Right lobe of liver (tissue), 6 donors: ENCODE data around the gene PHAF1. TPM values are rescaled to one million over a fixed set of nuclear protein-coding genes. Genes with fewer than 3 reads are reported as not detected.

ENCODE experiments used
- ATAC-seq, 4 donors: fragments of 200-7000 bp; cut with Tn5 transposase; one replicate each; pipeline ENCODE4 v1.9.1; 2020; ENCODE audit warnings: mild to moderate bottlenecking in 4 of 4, moderate library complexity in 4 of 4
- DNase-seq, 3 donors: peaks; one replicate each; pipeline ENCODE4 v3.0.0-alpha.2; 2020
- H3K27ac ChIP-seq, 3 donors: fragments of 200-600 bp; one replicate each; pipeline ENCODE4 v1.8.0; 2022
- H3K27me3 ChIP-seq, 2 donors: fragments of 200-600 bp; one replicate each; pipeline ENCODE4 v1.8.0; 2022
- H3K36me3 ChIP-seq, 4 donors: fragments of 200-600 bp; sonication (generic) in 1 of 4; one replicate each; pipeline versions ENCODE4 v1.5.1 to v1.8.0; 2017 to 2022; ENCODE audit warnings: control low read depth in 1 of 4
- H3K4me1 ChIP-seq, 4 donors: fragments of 200-600 bp; sonication (generic) in 1 of 4; one replicate each; pipeline versions ENCODE4 v1.5.1 to v1.8.0; 2017 to 2022; ENCODE audit warnings: control low read depth in 1 of 4
- H3K4me3 ChIP-seq, 3 donors: fragments of 200-600 bp; one replicate each; pipeline ENCODE4 v1.8.0; 2022
- H3K9me3 ChIP-seq, 4 donors: fragments of 200-600 bp; sonication (generic) in 1 of 4; one replicate each; pipeline versions ENCODE4 v1.5.1 to v1.8.0; 2017 to 2022; ENCODE audit warnings: control low read depth in 1 of 4
- POLR2A ChIP-seq: fragments of 450-650 bp; IDR thresholded peaks from one replicate; pipeline ENCODE4 v1.6.1; 2017; ENCODE audit warnings: antibody characterized with exemption, mild to moderate bottlenecking
- WGBS: methylation state at CpG from one replicate; pipeline ENCODE4 v1.1.6; 2018; ENCODE audit warnings: low coverage, low lambda C conversion rate; ENCODE audit not compliant: insufficient coverage; ENCODE audit errors: missing lambda C conversion rate; 5-methylcytosine and 5-hydroxymethylcytosine counted together
- intact Hi-C, 2 donors: fragments of 100-400 bp; cut with DNase I; formaldehyde crosslinking; loops; one replicate each; pipeline versions ENCODE4 v1.11.2 to v1.14.1; 2022
- total RNA-seq, 6 experiments: library from RNA; depleted of rRNA in 2 of 6; stranded (reverse); fragments of >200 nt in 2 of 6; fragmentation: NEBNext Ultra II Directional in 3 of 6; extraction: Animal tissue kit (Norgen Biotek cat#: 25700) in 3 of 6; gene quantifications; one replicate each; pipeline versions ENCODE4 v1.1.0 to v1.2.4, GENCODE V29; 2016 to 2023
- TF ChIP-seq, protein P1 (sequence below), 4 donors: fragments of 200-600 bp in 3 of 4; fragments of 450-650 bp in 1 of 4; IDR thresholded peaks; one replicate each; pipeline versions ENCODE4 v1.5.1 to v1.8.0; 2016 to 2022; ENCODE audit warnings: antibody characterized with exemption in 4 of 4, mild to moderate bottlenecking in 2 of 4
- donor health status: DM: no; HTN: yes; CAD: no.
- donor health status: DM: no; HTN: no; CAD: no.
- donor health status: DM: no; HTN: no; CAD: no.
- donor health status: DM: no; HTN: yes; CAD: no.
- donor health status: DM: no; HTN: yes; CAD: no.

PHAF1 gene
- total RNA-seq, 6 experiments from 2014 or later: 22.3 to 45.1 (median 32.4) TPM

- no peak for TF ChIP-seq POLR2A
- TF ChIP-seq, protein P1, sequence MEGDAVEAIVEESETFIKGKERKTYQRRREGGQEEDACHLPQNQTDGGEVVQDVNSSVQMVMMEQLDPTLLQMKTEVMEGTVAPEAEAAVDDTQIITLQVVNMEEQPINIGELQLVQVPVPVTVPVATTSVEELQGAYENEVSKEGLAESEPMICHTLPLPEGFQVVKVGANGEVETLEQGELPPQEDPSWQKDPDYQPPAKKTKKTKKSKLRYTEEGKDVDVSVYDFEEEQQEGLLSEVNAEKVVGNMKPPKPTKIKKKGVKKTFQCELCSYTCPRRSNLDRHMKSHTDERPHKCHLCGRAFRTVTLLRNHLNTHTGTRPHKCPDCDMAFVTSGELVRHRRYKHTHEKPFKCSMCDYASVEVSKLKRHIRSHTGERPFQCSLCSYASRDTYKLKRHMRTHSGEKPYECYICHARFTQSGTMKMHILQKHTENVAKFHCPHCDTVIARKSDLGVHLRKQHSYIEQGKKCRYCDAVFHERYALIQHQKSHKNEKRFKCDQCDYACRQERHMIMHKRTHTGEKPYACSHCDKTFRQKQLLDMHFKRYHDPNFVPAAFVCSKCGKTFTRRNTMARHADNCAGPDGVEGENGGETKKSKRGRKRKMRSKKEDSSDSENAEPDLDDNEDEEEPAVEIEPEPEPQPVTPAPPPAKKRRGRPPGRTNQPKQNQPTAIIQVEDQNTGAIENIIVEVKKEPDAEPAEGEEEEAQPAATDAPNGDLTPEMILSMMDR (IDR thresholded peaks at IDR 0.05): no peak
- no peaks in the 10 kb centered on the region for H3K4me1 ChIP-seq
- no peaks in the 10 kb centered on the region for H3K27me3 ChIP-seq
- no peak overlapping the region for H3K27ac ChIP-seq
- no peaks in the 10 kb centered on the region for H3K9me3 ChIP-seq
- H3K4me3 ChIP-seq: no peak overlapping the region
- DNase-seq: no peak
- intact Hi-C loops: no loop called here
- ATAC-seq: no peak
- H3K36me3 ChIP-seq: peaks cover 0 to 8% (median 0%) of the 10 kb centered on the region in 4 donors
Measured at GRCh38 chr16:67089101-67089500, 20.6 kb upstream of the PHAF1 start.

DNA sequence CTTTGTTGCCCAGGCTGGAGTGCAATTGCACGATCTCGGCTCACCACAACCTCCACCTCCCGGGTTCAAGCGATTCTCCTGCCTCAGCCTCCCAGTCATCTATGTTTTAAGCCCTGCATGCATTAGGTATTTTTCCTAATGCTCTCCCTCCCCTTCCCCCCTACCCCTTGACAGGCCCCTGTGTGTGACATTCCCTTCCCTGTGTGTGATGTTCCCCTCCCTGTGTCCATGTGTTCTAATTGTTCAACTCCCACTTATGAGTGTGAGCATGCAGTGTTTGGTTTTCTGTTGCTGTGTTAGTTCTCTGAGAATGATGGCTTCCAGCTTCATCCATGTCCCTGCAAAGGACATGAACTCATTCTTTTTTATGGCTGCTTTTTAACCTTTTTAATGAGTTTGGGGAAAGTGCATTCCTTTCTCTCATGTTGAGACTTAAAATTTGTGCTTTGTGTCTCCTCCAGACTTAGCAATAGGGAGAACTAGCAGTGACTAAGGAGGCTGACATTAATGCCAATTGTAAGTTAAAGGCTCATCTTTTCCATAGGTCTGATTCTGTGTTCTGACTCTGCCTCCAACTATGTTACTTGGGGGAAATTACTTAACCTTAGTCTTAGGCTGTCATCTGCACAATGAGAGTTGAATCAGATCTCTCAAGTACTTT lies 17.7 kb upstream of the PHAF1 start:
- Histone ChIP-seq H3K27me3 (no peaks in the 10 kb centered on the region), H3K4me1 (no peaks in the 10 kb centered on the region), H3K9me3 (no peaks in the 10 kb centered on the region), H3K4me3 (no peak overlapping the region), H3K27ac (no peak overlapping the region), H3K36me3 (peaks cover 0 to 8% (median 0%) of the 10 kb centered on the region in 4 donors)
- DNase-seq: no peak
- no peak for ATAC-seq
- intact Hi-C loops: no loop called here
- 95% methylated on average over 3 of the region's 4 CpGs for WGBS
- no peak for TF ChIP-seq POLR2A

- intact Hi-C loops: no loop called here
- Histone ChIP-seq H3K4me1 (no peaks in the 10 kb centered on the region), H3K4me3 (no peak overlapping the region), H3K27ac (no peak overlapping the region), H3K27me3 (no peaks in the 10 kb centered on the region), H3K36me3 (peaks cover 0 to 7% (median 0%) of the 10 kb centered on the region in 4 donors), H3K9me3 (no peaks in the 10 kb centered on the region)
- TF ChIP-seq, protein P1 (IDR thresholded peaks at IDR 0.05): no peak
- no peak for TF ChIP-seq POLR2A
- no peak for DNase-seq
- no peak for ATAC-seq
- 96% methylated on average over 4 of the region's 4 CpGs for WGBS
Measured at GRCh38 chr16:67093098-67093726, 16.5 kb upstream of the PHAF1 start.

DNA sequence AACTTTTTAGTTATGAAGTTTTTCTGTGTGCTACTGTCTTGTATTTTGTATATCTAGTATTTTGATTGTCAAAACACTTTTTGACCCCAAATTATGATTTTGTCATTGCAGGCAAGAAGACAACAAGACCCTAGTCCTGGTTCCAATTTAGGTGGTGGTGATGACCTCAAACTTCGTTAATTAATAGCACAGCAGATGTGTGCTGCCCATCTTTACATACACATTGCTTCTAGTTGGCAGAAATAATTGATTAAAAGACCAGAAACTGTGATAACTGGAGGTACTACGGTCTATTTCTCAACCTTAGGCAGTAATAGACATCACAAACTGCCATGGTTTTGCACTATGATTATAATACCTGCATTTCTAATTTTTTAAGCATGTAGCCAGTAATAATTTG lies 11.1 kb upstream of the PHAF1 start:
- no peak for DNase-seq
- TF ChIP-seq, protein P1 (IDR thresholded peaks at IDR 0.05): no peak
- TF ChIP-seq POLR2A: no peak
- intact Hi-C loops: no loop called here
- no peak overlapping the region for H3K4me3 ChIP-seq
- no peaks in the 10 kb centered on the region for H3K4me1 ChIP-seq
- peaks cover 0 to 17% (median 4%) of the 10 kb centered on the region in 4 donors for H3K36me3 ChIP-seq
- ATAC-seq: no peak
- H3K27ac ChIP-seq: no peak overlapping the region
- 90% methylated on average over 2 of the region's 2 CpGs for WGBS
- H3K9me3 ChIP-seq: no peaks in the 10 kb centered on the region
- H3K27me3 ChIP-seq: no peaks in the 10 kb centered on the region

DNA sequence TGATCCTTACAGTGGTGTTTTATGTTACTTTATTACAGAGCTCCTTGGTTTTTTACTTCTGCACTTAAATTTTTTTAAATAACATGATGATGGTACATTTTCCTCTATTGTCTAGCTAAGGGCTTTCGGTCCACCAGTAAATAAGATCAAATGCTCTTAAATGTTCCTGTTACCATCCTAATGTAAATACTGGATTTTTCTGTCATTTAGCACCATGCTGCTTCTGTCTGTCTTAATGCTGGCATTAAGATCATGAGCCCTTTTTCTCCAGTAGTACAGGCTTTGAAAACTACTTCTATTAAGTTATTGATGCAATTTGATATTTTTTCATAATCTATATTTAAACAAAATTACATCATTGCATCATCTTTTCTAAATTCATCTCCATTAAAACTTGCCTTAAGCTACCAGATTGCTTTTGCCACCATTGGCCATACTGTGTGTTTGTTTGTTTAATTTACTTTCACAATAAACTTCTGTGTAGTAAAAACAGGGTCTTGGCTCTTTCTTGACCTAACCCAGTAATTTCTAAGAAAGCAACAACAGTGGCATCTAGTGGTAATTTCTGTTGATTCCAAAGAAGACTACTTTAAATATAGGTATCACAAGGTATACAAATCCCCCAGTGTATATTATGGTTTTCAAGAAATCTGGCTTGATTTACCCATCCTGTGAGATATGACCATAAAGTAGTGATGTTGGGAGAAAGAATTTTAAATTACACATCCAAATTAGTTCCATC lies 9.0 kb upstream of the PHAF1 start:
- Histone ChIP-seq H3K27me3 (no peaks in the 10 kb centered on the region), H3K36me3 (peaks cover 0 to 15% (median 4%) of the 10 kb centered on the region in 4 donors), H3K4me3 (no peak overlapping the region), H3K4me1 (no peaks in the 10 kb centered on the region), H3K27ac (no peak overlapping the region), H3K9me3 (no peaks in the 10 kb centered on the region)
- intact Hi-C loops: loop anchor here (10.0 kb wide), 2 partner anchors 54 to 76 kb away; partner anchors contain the start of genes B3GNT9 (in 1 of the 2), CBFB (in 1 of the 2), FBXL8 (in 1 of the 2) and TRADD (in 1 of the 2)
- TF ChIP-seq, protein P1 (IDR thresholded peaks at IDR 0.05): peak in 3 of 4 donors; percentile 26 to 32 (median 29)
- TF ChIP-seq POLR2A: no peak
- DNase-seq: no peak
- no peak for ATAC-seq
- WGBS: 90% methylated on average over 1 of the region's 1 CpG
